Neuronal stem cell (in vitro differentiated cells): ENCODE data around the gene LARGE2.

Experiments used
- DNase-seq: peaks from one replicate; pipeline ENCODE4 v3.0.0-alpha.2; 2013; ENCODE audit warnings: low spot score
- H2AFZ ChIP-seq: one replicate; pipeline ENCODE4 v1.6.1; 2013; ENCODE audit warnings: mild to moderate bottlenecking, low read length, inconsistent platforms
- H2AK5ac ChIP-seq: 2 replicates; pipeline ENCODE4 v1.6.1; 2013; ENCODE audit warnings: low read depth, mild to moderate bottlenecking, inconsistent platforms, low read length, moderate library complexity, mixed read lengths
- H2BK120ac ChIP-seq: 2 replicates; pipeline ENCODE4 v1.6.1; 2013; ENCODE audit warnings: low read depth, mild to moderate bottlenecking, inconsistent platforms, low read length, moderate library complexity, mixed read lengths
- H2BK12ac ChIP-seq: one replicate; pipeline ENCODE4 v1.6.1; 2013; ENCODE audit warnings: low read length, inconsistent platforms
- H2BK15ac ChIP-seq: 2 replicates; pipeline ENCODE4 v1.6.1; 2013; ENCODE audit warnings: mild to moderate bottlenecking, low read length, inconsistent platforms, mixed read lengths
- H2BK5ac ChIP-seq: one replicate; pipeline ENCODE4 v1.6.1; 2013; ENCODE audit warnings: inconsistent platforms, mild to moderate bottlenecking, low read length, moderate library complexity
- H3K14ac ChIP-seq: one replicate; pipeline ENCODE4 v1.6.1; 2013; ENCODE audit warnings: low read length, inconsistent platforms
- H3K18ac ChIP-seq: 2 replicates; pipeline ENCODE4 v1.6.1; 2013; ENCODE audit warnings: low read length, inconsistent platforms
- H3K23ac ChIP-seq: 2 replicates; pipeline ENCODE4 v1.6.1; 2013; ENCODE audit warnings: low read depth, mild to moderate bottlenecking, mixed read lengths, low read length, inconsistent platforms; ENCODE audit not compliant: poor library complexity
- H3K27ac ChIP-seq: replicated peaks from 3 replicates; pipeline ENCODE4 v1.5.1; 2013; ENCODE audit warnings: low read length, inconsistent platforms
- H3K27me3 ChIP-seq, 3 experiments: 2 replicates each; pipeline ENCODE4 v1.6.1; 2013; ENCODE audit warnings: low read length in 3 of 3, mild to moderate bottlenecking in 2 of 3, inconsistent platforms in 1 of 3, low read depth in 1 of 3, mixed read lengths in 1 of 3, moderate library complexity in 1 of 3; ENCODE audit not compliant: control insufficient read depth in 3 of 3, insufficient read depth in 3 of 3
- H3K36me3 ChIP-seq, 2 donors: replicated peaks in 1 of 2; 2 replicates each; pipeline ENCODE4 v1.6.1; 2013; ENCODE audit warnings: low read length in 2 of 2; ENCODE audit not compliant: control insufficient read depth in 2 of 2, insufficient read depth in 2 of 2
- H3K4ac ChIP-seq: 2 replicates; pipeline ENCODE4 v1.6.1; 2013; ENCODE audit warnings: inconsistent platforms, mild to moderate bottlenecking, low read length, moderate library complexity
- H3K4me1 ChIP-seq, 2 donors: 1 replicate in 1 of 2; 2 replicates in 1 of 2; pipeline ENCODE4 v1.6.1; 2013; ENCODE audit warnings: low read length in 2 of 2, low read depth in 1 of 2; ENCODE audit not compliant: control insufficient read depth in 2 of 2, insufficient read depth in 1 of 2
- H3K4me2 ChIP-seq: one replicate; pipeline ENCODE4 v1.6.1; 2013; ENCODE audit warnings: mild to moderate bottlenecking, low read length, inconsistent platforms; ENCODE audit not compliant: insufficient read depth, poor library complexity, severe bottlenecking
- H3K4me3 ChIP-seq, 2 donors: 2 replicates each; pipeline ENCODE4 v1.5.1; 2013; ENCODE audit warnings: low read length in 2 of 2, mild to moderate bottlenecking in 2 of 2, inconsistent platforms in 1 of 2, moderate library complexity in 1 of 2
- H3K79me1 ChIP-seq: one replicate; pipeline ENCODE4 v1.6.1; 2013; ENCODE audit warnings: low read depth, mild to moderate bottlenecking, inconsistent platforms, low read length, moderate library complexity
- H3K9ac ChIP-seq: one replicate; pipeline ENCODE4 v1.6.1; 2013; ENCODE audit warnings: mild to moderate bottlenecking, low read depth, low read length, inconsistent platforms; ENCODE audit not compliant: poor library complexity
- H3K9me3 ChIP-seq, 2 donors: replicated peaks in 1 of 2; 2 replicates each; pipeline versions ENCODE3 to v1.6.1; 2013; ENCODE audit warnings: low read length in 2 of 2, mild to moderate bottlenecking in 2 of 2, inconsistent platforms in 1 of 2, low read depth in 1 of 2, mixed read lengths in 1 of 2, moderate library complexity in 1 of 2; ENCODE audit not compliant: control insufficient read depth in 2 of 2, insufficient read depth in 1 of 2
- H4K8ac ChIP-seq: one replicate; pipeline ENCODE4 v1.6.1; 2013; ENCODE audit warnings: low read depth, mild to moderate bottlenecking, inconsistent platforms, low read length, moderate library complexity
- H4K91ac ChIP-seq: one replicate; pipeline ENCODE4 v1.6.1; 2013; ENCODE audit warnings: low read length, low read depth, mild to moderate bottlenecking, inconsistent platforms; ENCODE audit not compliant: poor library complexity
- WGBS, 2 donors: extraction: QIAGEN DNeasy Blood & Tissue Kit; methylation state at CpG; one replicate each; pipeline ENCODE4 v1.1.7; 2013; ENCODE audit warnings: missing lambda C conversion rate in 2 of 2, mixed read lengths in 1 of 2; ENCODE audit not compliant: insufficient read length in 2 of 2, insufficient replicate concordance in 1 of 2; ENCODE audit errors: extremely low coverage in 2 of 2; 5-methylcytosine and 5-hydroxymethylcytosine counted together

The LARGE2 gene

GRCh38 chr11:45921561-45922424 is 663 bp upstream of the LARGE2 start:
- Histone ChIP-seq H3K4me3 (peak overlapping the region; percentile 16 to 78), H3K18ac (peak overlapping the region; percentile 78), H3K27me3 (peaks cover 0 to 61% (median 13%) of the 10 kb centered on the region in 3 experiments), H3K4me2 (peak overlapping the region; percentile 69), H2BK120ac (no peak overlapping the region), H2AFZ (peak overlapping the region; percentile 87), H2BK15ac (peak overlapping the region; percentile 51), H4K91ac (no peak overlapping the region), H2BK5ac (no peak overlapping the region), H2AK5ac (peak overlapping the region; percentile 11), H3K14ac (no peak overlapping the region), H3K4me1 (peaks cover 18 to 27% of the 10 kb centered on the region in 2 donors), H2BK12ac (no peak overlapping the region), H3K79me1 (no peaks in the 10 kb centered on the region), H3K23ac (peak overlapping the region; percentile 1), H3K9me3 (no peaks in the 10 kb centered on the region), H4K8ac (no peak overlapping the region), H3K4ac (no peak overlapping the region), H3K9ac (no peak overlapping the region), H3K27ac (no peak overlapping the region), H3K36me3 (no peaks in the 10 kb centered on the region)
- DNase-seq = peak; percentile 65
- WGBS, 2 donors = no CpG with 5 or more reads among the region's 54 CpGs

GRCh38 chr11:45924036-45924915 is 1.8 kb downstream of the LARGE2 start:
- Histone ChIP-seq H3K79me1 (peaks cover 7% of the 10 kb centered on the region), H3K4ac (no peak overlapping the region), H3K4me2 (no peak overlapping the region), H2AFZ (no peak overlapping the region), H3K27ac (no peak overlapping the region), H2BK12ac (no peak overlapping the region), H3K18ac (no peak overlapping the region), H4K8ac (no peak overlapping the region), H4K91ac (no peak overlapping the region), H3K9ac (peak overlapping the region; percentile 15), H3K36me3 (no peaks in the 10 kb centered on the region), H3K4me3 (no peak overlapping the region), H3K14ac (no peak overlapping the region), H3K27me3 (peaks cover 0 to 60% (median 13%) of the 10 kb centered on the region in 3 experiments), H3K4me1 (peaks cover 15 to 19% of the 10 kb centered on the region in 2 donors), H2BK15ac (peak overlapping the region; percentile 14), H3K23ac (peak overlapping the region; percentile 80), H2BK120ac (no peak overlapping the region), H2BK5ac (no peak overlapping the region), H2AK5ac (no peak overlapping the region), H3K9me3 (no peaks in the 10 kb centered on the region)
- DNase-seq = no peak
- WGBS, 2 donors = no CpG with 5 or more reads among the region's 22 CpGs

- no peaks in the 10 kb centered on the region for H3K36me3 ChIP-seq
- no peak overlapping the region for H2BK5ac ChIP-seq
- H4K8ac ChIP-seq = no peak overlapping the region
- no peak overlapping the region for H3K14ac ChIP-seq
- peak overlapping the region; percentile 14 for H2BK15ac ChIP-seq
- H3K18ac ChIP-seq = no peak overlapping the region
- peaks cover 0 to 56% (median 13%) of the 10 kb centered on the region in 3 experiments for H3K27me3 ChIP-seq
- H2AFZ ChIP-seq = no peak overlapping the region
- peaks cover 7% of the 10 kb centered on the region for H3K79me1 ChIP-seq
- H3K9ac ChIP-seq = no peak overlapping the region
- no peak overlapping the region for H3K4me2 ChIP-seq
- H3K4me1 ChIP-seq = peaks cover 14 to 15% of the 10 kb centered on the region in 2 donors
- H3K4me3 ChIP-seq = no peak overlapping the region
- no peak overlapping the region for H2BK12ac ChIP-seq
- H3K23ac ChIP-seq = no peak overlapping the region
- H3K4ac ChIP-seq = no peak overlapping the region
- no peak overlapping the region for H2BK120ac ChIP-seq
- DNase-seq = no peak
- no peak overlapping the region for H2AK5ac ChIP-seq
- H4K91ac ChIP-seq = no peak overlapping the region
- WGBS, 2 donors = no CpG with 5 or more reads among the region's 6 CpGs
- no peak overlapping the region for H3K27ac ChIP-seq
- H3K9me3 ChIP-seq = no peaks in the 10 kb centered on the region
Observed at GRCh38 chr11:45924927-45925326, 2.5 kb downstream of the LARGE2 start.

- Histone ChIP-seq H3K14ac (no peak overlapping the region), H3K4me1 (peaks cover 9 to 10% of the 10 kb centered on the region in 2 donors), H3K4me3 (no peak overlapping the region), H3K9me3 (no peaks in the 10 kb centered on the region), H2BK12ac (no peak overlapping the region), H3K27ac (no peak overlapping the region), H3K4me2 (no peak overlapping the region), H2AK5ac (no peak overlapping the region), H3K36me3 (peaks cover 0 to 1% of the 10 kb centered on the region in 2 donors), H3K9ac (no peak overlapping the region), H2BK5ac (no peak overlapping the region), H4K91ac (no peak overlapping the region), H2BK120ac (no peak overlapping the region), H2AFZ (no peak overlapping the region), H3K4ac (no peak overlapping the region), H2BK15ac (no peak overlapping the region), H3K79me1 (peaks cover 7% of the 10 kb centered on the region), H3K27me3 (peaks cover 0 to 50% (median 13%) of the 10 kb centered on the region in 3 experiments), H3K18ac (no peak overlapping the region), H4K8ac (no peak overlapping the region), H3K23ac (no peak overlapping the region)
- WGBS, 2 donors = no CpG with 5 or more reads among the region's 3 CpGs
- no peak for DNase-seq
Observed at GRCh38 chr11:45925550-45925949, 3.1 kb downstream of the LARGE2 start.
